ENCODE results near the gene RUFY1. TPM values are rescaled to one million over a fixed set of nuclear protein-coding genes. Genes with fewer than 3 reads are reported as not detected.
"Not testable (repeated sequence)": the region's sequence is repeated elsewhere in the genome, so short reads cannot be mapped to it uniquely, and the experiment has no call there.

The RUFY1 gene
- total and polyA plus RNA-seq, 2 of the 13 experiments (the other 11 are each of a cell fraction or from before 2014, with no cell fraction given): 19.9 to 31.9 TPM

DNA sequence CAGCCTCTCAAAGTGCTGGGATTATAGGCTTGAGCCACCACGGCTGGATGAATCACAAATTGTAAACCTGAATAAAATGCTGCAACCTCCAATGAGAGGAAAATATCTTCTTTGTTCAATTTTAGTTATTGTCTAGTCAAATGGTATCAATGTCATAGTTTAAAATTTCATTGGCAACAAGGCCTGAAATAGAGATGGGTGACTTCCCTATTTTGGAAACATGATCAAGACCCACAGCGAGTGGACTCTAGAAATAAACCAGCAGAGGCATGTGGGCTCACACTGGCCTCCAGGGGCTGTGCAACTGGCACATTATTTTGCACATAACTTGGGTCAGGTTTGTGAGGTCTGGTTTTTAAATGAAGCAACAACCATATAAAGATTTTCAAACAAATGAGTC, 102.8 kb downstream of the RUFY1 start:
- H3K27ac ChIP-seq (ENCODE audit: extremely low read length, insufficient read depth, low read length); H3K36me3 ChIP-seq (replicated peaks in 1 of 2; ENCODE audit: control insufficient read depth in 1 of 2, insufficient read depth in 2 of 2, low read length in 2 of 2); H2AFZ ChIP-seq (ENCODE audit: low read length); CTCF ChIA-PET (ENCODE audit: low intra/inter-chr PET ratio, low total read pairs); BruUV-seq (replicated peaks); H3K9me3 ChIP-seq (ENCODE audit: low read length); H3K27me3 ChIP-seq (ENCODE audit: control insufficient read depth in 1 of 2, insufficient read depth in 2 of 2, low read length in 2 of 2); H3K79me2 ChIP-seq (ENCODE audit: insufficient read depth, low read length); H3K4me2 ChIP-seq (ENCODE audit: low read depth, low read length); in situ Hi-C loops (cut with HindIII; ENCODE audit: extremely low pct_ligation_motif_present, low pct_unique_long_range_greater_than_20kb); FAIRE-seq; ATAC-seq; intact Hi-C loops (cut with micrococcal nuclease; ENCODE audit: unreplicated experiment); H4K20me1 ChIP-seq (ENCODE audit: insufficient read depth, low read length); H3K4me1 ChIP-seq (ENCODE audit: insufficient read depth, low read length); H3K9ac ChIP-seq (ENCODE audit: insufficient read depth, low read depth, low read length); DNase-seq (ENCODE audit: low spot score); H3K4me3 ChIP-seq (replicated peaks in 1 of 3; ENCODE audit: insufficient read depth in 1 of 3, low read depth in 2 of 3, low read length in 3 of 3): not testable (repeated sequence)
- WGBS (ENCODE audit: low lambda C conversion rate): 18% methylated on average over 2 of the region's 2 CpGs
- POLR2A ChIA-PET: interaction anchor here (0.7 kb wide), 1 partner anchor 201 kb away, joined by 3 read pairs; no protein-coding TSS in a partner anchor

DNA sequence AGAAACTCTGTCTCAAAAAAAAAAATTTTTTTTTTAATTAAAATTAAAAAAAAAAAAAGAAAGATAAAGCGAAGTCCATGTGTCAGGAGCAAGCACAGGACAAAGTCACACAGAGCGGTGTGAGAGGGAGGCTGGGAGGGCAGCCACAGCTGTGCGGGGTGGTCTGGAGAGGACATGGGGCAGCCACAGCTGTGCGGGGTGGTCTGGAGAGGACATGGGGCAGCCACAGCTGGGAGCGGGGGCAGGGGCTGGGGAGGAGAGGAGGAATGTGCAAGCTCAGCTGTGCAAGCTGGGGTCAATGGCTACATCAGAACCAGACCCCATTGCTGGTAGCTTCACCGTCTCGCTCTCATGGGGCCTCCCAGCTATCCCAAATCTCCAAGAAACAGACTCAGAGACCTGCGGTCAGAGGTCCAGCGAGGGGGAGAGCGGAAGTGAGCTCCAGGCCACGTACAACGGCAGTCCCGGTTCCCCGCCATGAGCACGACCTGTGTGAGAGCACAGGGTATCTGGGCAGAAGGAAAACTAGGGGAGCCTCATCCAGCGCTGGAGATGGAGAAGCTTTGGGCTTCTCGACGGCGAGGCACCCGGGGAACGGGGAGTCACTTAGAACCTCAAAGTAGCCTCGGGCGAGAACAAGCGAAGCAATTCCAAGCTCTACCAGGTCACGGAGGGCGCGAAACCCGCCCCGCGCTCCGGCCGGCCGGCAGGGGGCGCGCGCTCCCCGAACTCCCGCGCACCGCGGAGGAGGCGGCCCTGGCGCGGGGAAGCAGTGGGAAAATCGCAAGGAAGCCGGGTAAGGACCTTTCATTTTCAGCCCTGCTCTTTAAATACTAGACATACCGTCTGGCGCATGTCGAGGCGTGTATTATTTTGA, 107.2 kb downstream of the RUFY1 start:
- H3K9ac ChIP-seq (ENCODE audit: insufficient read depth, low read depth, low read length); H3K36me3 ChIP-seq (replicated peaks in 1 of 2; ENCODE audit: control insufficient read depth in 1 of 2, insufficient read depth in 2 of 2, low read length in 2 of 2); H3K79me2 ChIP-seq (ENCODE audit: insufficient read depth, low read length); in situ Hi-C loops (cut with HindIII; ENCODE audit: extremely low pct_ligation_motif_present, low pct_unique_long_range_greater_than_20kb); H3K27me3 ChIP-seq (ENCODE audit: control insufficient read depth in 1 of 2, insufficient read depth in 2 of 2, low read length in 2 of 2); DNase-seq (ENCODE audit: low spot score); H2AFZ ChIP-seq (ENCODE audit: low read length); H3K4me1 ChIP-seq (ENCODE audit: insufficient read depth, low read length); H3K9me3 ChIP-seq (ENCODE audit: low read length); intact Hi-C loops (cut with micrococcal nuclease; ENCODE audit: unreplicated experiment); H4K20me1 ChIP-seq (ENCODE audit: insufficient read depth, low read length); H3K27ac ChIP-seq (ENCODE audit: extremely low read length, insufficient read depth, low read length); CTCF ChIA-PET (ENCODE audit: low intra/inter-chr PET ratio, low total read pairs); POLR2A ChIA-PET: not testable (repeated sequence)
- 16% methylated on average over 13 of the region's 50 CpGs for WGBS (ENCODE audit: low lambda C conversion rate)
- ATAC-seq (peak; percentile 95), FAIRE-seq (peak; percentile 79)
- TF ChIP-seq GATAD1 (CRISPR knock-in tag; IDR thresholded peaks at IDR 0.05) (0 out of 2 replicates have a peak, but pooled peaks have one; percentile 21), PHF8 (CRISPR knock-in tag; IDR thresholded peaks at IDR 0.05) (0 out of 2 replicates have a peak, but pooled peaks have one; percentile 20), ZFY (CRISPR knock-in tag; IDR thresholded peaks at IDR 0.05) (peak; percentile 24; the same call in 1 of the 2 replicates), MYC (CRISPR knock-in tag; IDR thresholded peaks at IDR 0.05; ENCODE audit: borderline replicate concordance) (peak; percentile 26; the same call in 1 of the 2 replicates), GABPB1 (CRISPR knock-in tag; IDR thresholded peaks at IDR 0.05) (peak; percentile 64), ZNF777 (CRISPR knock-in tag; IDR thresholded peaks at IDR 0.05) (0 out of 2 replicates have a peak, but pooled peaks have one; percentile 22), ETV5 (CRISPR knock-in tag; IDR thresholded peaks at IDR 0.05; ENCODE audit: borderline replicate concordance) (0 out of 2 replicates have a peak, but pooled peaks have one; percentile 25)
- H3K4me3 ChIP-seq (replicated peaks in 1 of 3; ENCODE audit: insufficient read depth in 1 of 3, low read depth in 2 of 3, low read length in 3 of 3): peak overlapping the region in 2 of 3 experiments; percentile 37 to 42; a peak in 1 of 6 replicates
- H3K4me2 ChIP-seq (ENCODE audit: low read depth, low read length): 0 out of 2 replicates have a peak overlapping the region, but pooled peaks have one; percentile 51
- BruUV-seq (replicated peaks): TSS peak; percentile 95
